ENCODE data around the gene TM4SF1.
"Not testable (repeated sequence)": the region's sequence is repeated elsewhere in the genome, so short reads cannot be mapped to it uniquely, and the experiment has no call there.

Gene TM4SF1

DNA sequence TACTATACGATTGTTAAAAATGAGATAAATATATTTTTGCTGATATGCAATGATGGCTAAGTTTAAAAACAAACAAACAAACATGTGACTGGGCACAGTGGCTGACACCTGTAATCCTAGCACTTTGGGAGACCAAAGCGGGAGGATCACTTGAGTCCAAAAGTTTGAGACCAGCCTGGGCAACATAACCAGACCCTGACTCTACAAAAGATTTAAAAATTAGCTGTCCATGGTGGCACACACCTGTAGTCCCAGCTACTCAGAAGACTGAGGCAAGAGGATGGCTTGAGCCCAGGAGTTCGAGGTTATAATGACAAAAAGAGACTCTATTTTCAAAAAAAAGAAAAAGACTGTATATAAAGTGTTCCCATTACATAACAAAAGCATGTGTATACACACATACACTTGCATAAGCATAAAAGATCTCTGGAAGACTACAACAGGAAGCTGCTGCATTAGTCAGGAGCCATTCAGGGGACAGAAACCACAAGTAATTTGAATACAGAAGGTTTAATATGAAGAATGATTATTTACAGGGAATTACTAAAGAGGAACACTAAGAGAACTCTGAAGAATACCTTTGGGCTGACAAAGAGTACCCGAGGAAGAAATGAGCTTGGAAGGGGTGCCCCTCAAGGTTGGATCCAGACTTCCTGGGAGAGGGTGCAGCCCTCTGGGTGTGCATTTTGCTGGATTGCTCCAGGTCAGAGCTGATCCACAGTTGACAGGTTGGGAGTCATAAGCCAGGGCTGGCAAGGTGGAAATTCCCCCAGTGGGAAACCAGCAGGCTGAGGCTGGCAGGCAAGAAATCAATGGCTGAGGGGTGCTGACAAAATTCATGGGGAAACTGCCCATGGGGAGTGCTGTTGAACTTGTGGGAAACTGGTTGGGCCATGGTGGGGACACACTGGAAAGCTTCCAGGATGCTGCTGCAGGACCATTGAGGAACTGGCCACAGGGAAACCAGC lies 34.8 kb downstream of the TM4SF1 start:
- DNase-seq (ENCODE audit: low read depth): peak; percentile 63

- no peak for DNase-seq (ENCODE audit: low read depth)
Observed at GRCh38 chr3:149340310-149340933, 37.0 kb downstream of the TM4SF1 start.

GRCh38 chr3:149339931-149340309 lies 37.5 kb downstream of the TM4SF1 start:
- DNase-seq (ENCODE audit: low read depth): peak; percentile 90

DNA sequence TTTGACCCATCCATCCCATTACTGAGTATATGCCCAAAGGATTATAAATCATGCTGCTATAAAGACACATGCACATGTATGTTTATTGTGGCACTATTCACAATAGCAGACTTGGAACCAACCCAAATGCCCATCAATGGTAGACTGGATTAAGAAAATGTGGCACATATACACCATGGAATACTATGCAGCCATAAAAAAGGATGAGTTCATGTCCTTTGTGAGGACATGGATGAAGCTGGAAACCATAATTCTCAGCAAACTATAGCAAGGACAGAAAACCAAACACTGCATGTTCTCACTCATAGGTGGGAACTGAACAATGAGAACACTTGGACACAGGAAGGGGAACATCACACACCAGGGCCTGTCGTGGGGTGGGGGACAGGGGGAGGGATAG lies 40.0 kb downstream of the TM4SF1 start:
- DNase-seq (ENCODE audit: low read depth): not testable (repeated sequence)

DNA sequence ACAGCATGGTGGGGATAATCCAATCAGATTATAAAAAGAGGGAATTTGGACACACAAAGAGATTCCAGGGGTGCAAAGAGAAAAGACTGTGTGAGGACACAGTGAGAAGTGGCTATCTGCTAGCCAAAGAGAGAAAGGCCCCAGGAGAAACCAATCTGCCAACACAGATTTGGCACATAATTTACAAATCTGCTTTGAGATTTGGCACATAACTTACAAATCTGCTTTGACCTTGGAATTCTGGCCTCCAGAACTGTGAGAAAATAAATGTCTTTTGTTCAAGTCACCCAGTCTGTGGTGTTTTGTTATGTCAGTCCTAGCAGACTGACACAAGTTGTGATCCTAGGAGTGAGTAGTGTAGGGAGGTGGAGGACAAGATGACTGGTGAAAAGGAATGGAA lies 40.5 kb downstream of the TM4SF1 start:
- no peak for DNase-seq (ENCODE audit: low read depth)

GRCh38 chr3:149333176-149333859 lies 44.1 kb downstream of the TM4SF1 start, which contains the start of gene TM4SF18:
Gene TM4SF18 (minus strand): TSS chr3:149333636. CDS start chr3:149333382, 254 bp downstream.
- DNase-seq (ENCODE audit: low read depth): no peak

DNA sequence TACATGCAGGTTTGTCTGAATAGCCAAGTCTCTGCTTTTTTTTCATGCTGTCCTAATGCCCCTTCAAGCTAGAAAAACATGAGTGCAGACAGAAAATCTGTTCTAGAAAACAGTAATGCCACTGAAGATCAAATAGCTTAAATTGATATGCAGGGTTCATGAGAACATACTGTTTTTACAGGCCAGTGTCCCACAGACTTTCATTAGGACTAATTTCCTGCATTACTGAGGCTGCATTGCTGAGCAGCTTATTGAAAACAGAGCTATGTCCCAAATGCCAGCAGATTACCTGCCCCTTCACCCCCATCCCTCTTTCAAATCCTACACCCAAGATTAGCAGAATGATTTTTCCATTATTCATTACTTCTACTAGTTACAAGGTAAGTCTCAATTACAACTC lies 44.7 kb downstream of the TM4SF1 start:
- no peak for DNase-seq (ENCODE audit: low read depth)

GRCh38 chr3:149332227-149332765 lies 45.2 kb downstream of the TM4SF1 start:
- DNase-seq (ENCODE audit: low read depth): no peak

GRCh38 chr3:149331396-149331795 lies 46.1 kb downstream of the TM4SF1 start:
- no peak for DNase-seq (ENCODE audit: low read depth)

- DNase-seq (ENCODE audit: low read depth): no peak
Observed at GRCh38 chr3:149330609-149331331, 46.7 kb downstream of the TM4SF1 start.

- DNase-seq (ENCODE audit: low read depth): no peak
Observed at GRCh38 chr3:149327156-149327555, 50.3 kb downstream of the TM4SF1 start.

GRCh38 chr3:149325581-149325980 lies 51.9 kb downstream of the TM4SF1 start:
- DNase-seq (ENCODE audit: low read depth): no peak

DNA sequence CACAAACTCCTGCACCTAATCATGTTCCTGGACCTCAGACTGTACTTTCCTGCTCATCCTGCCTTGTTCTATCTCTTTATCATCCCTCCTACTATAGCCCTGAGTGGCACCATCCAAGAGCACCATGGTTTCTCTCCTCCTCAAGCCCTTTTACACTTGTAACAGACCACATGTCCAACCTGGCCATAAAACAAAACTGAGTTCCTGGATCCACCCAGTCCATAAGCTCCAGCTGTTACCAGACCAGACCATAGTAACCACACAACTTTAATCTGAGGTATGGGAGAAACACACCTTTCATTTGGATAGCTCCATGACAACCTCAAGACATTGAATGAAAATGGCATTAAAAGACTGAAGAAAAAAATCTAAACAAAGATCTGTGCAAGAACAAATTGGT lies 53.1 kb downstream of the TM4SF1 start:
- DNase-seq (ENCODE audit: low read depth): no peak

GRCh38 chr3:149321640-149322039 lies 55.8 kb downstream of the TM4SF1 start:
- no peak for DNase-seq (ENCODE audit: low read depth)

DNA sequence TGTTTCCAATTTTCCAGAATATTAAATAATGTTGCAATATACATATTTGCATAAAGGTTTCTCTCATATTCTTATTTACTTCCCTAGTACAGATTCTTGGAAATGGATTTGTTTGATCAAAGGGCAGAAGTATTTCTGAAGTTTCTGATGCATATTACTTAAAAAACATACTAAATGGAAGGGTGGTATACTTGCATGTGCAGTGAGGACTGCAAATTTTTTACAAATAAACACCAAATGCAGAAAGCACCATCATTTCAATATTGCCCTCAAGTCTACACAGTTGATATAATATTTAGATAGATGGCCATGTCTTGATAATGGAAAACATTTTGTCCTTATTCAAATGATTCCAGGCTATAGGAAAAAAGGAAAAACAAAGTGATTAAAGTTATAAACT lies 56.3 kb downstream of the TM4SF1 start:
- no peak for DNase-seq (ENCODE audit: low read depth)

DNA sequence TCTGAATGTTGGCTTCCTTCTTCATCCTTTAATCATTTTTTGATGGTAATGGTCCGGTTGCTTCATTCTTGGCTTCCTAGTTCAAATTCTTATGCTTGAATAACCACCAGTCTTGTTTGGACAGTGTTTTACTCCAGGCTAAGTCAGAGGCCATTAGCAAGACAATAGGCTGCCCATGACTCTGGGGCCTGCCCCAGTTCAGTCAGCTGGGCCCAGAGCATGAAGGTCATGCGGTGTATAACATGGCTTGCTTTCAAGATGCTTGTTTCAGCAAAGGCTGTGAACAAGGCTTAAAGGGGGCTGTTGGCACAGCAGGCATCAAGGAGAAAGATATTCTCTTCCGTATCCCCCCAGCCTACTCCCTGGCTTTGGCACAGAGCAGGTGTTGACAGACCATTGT lies 57.7 kb downstream of the TM4SF1 start:
- no peak for DNase-seq (ENCODE audit: low read depth)
